Neuronal stem cell (in vitro differentiated cells): ENCODE measurements around the gene COX14.
"Not testable (repeated sequence)": the region's sequence is repeated elsewhere in the genome, so short reads cannot be mapped to it uniquely, and the experiment has no call there.

Source experiments
- DNase-seq: peaks from one replicate; pipeline ENCODE4 v3.0.0-alpha.2; 2013; ENCODE audit warnings: low spot score
- H2AFZ ChIP-seq: one replicate; pipeline ENCODE4 v1.6.1; 2013; ENCODE audit warnings: mild to moderate bottlenecking, low read length, inconsistent platforms
- H2AK5ac ChIP-seq: 2 replicates; pipeline ENCODE4 v1.6.1; 2013; ENCODE audit warnings: low read depth, mild to moderate bottlenecking, inconsistent platforms, low read length, moderate library complexity, mixed read lengths
- H2BK120ac ChIP-seq: 2 replicates; pipeline ENCODE4 v1.6.1; 2013; ENCODE audit warnings: low read depth, mild to moderate bottlenecking, inconsistent platforms, low read length, moderate library complexity, mixed read lengths
- H2BK12ac ChIP-seq: one replicate; pipeline ENCODE4 v1.6.1; 2013; ENCODE audit warnings: low read length, inconsistent platforms
- H2BK15ac ChIP-seq: 2 replicates; pipeline ENCODE4 v1.6.1; 2013; ENCODE audit warnings: mild to moderate bottlenecking, low read length, inconsistent platforms, mixed read lengths
- H2BK5ac ChIP-seq: one replicate; pipeline ENCODE4 v1.6.1; 2013; ENCODE audit warnings: inconsistent platforms, mild to moderate bottlenecking, low read length, moderate library complexity
- H3K14ac ChIP-seq: one replicate; pipeline ENCODE4 v1.6.1; 2013; ENCODE audit warnings: low read length, inconsistent platforms
- H3K18ac ChIP-seq: 2 replicates; pipeline ENCODE4 v1.6.1; 2013; ENCODE audit warnings: low read length, inconsistent platforms
- H3K23ac ChIP-seq: 2 replicates; pipeline ENCODE4 v1.6.1; 2013; ENCODE audit warnings: low read depth, mild to moderate bottlenecking, mixed read lengths, low read length, inconsistent platforms; ENCODE audit not compliant: poor library complexity
- H3K27ac ChIP-seq: replicated peaks from 3 replicates; pipeline ENCODE4 v1.5.1; 2013; ENCODE audit warnings: low read length, inconsistent platforms
- H3K27me3 ChIP-seq, 3 experiments: 2 replicates each; pipeline ENCODE4 v1.6.1; 2013; ENCODE audit warnings: low read length in 3 of 3, mild to moderate bottlenecking in 2 of 3, inconsistent platforms in 1 of 3, low read depth in 1 of 3, mixed read lengths in 1 of 3, moderate library complexity in 1 of 3; ENCODE audit not compliant: control insufficient read depth in 3 of 3, insufficient read depth in 3 of 3
- H3K36me3 ChIP-seq, 2 donors: replicated peaks in 1 of 2; 2 replicates each; pipeline ENCODE4 v1.6.1; 2013; ENCODE audit warnings: low read length in 2 of 2; ENCODE audit not compliant: control insufficient read depth in 2 of 2, insufficient read depth in 2 of 2
- H3K4ac ChIP-seq: 2 replicates; pipeline ENCODE4 v1.6.1; 2013; ENCODE audit warnings: inconsistent platforms, mild to moderate bottlenecking, low read length, moderate library complexity
- H3K4me1 ChIP-seq, 2 donors: 1 replicate in 1 of 2; 2 replicates in 1 of 2; pipeline ENCODE4 v1.6.1; 2013; ENCODE audit warnings: low read length in 2 of 2, low read depth in 1 of 2; ENCODE audit not compliant: control insufficient read depth in 2 of 2, insufficient read depth in 1 of 2
- H3K4me2 ChIP-seq: one replicate; pipeline ENCODE4 v1.6.1; 2013; ENCODE audit warnings: mild to moderate bottlenecking, low read length, inconsistent platforms; ENCODE audit not compliant: insufficient read depth, poor library complexity, severe bottlenecking
- H3K4me3 ChIP-seq, 2 donors: 2 replicates each; pipeline ENCODE4 v1.5.1; 2013; ENCODE audit warnings: low read length in 2 of 2, mild to moderate bottlenecking in 2 of 2, inconsistent platforms in 1 of 2, moderate library complexity in 1 of 2
- H3K79me1 ChIP-seq: one replicate; pipeline ENCODE4 v1.6.1; 2013; ENCODE audit warnings: low read depth, mild to moderate bottlenecking, inconsistent platforms, low read length, moderate library complexity
- H3K9ac ChIP-seq: one replicate; pipeline ENCODE4 v1.6.1; 2013; ENCODE audit warnings: mild to moderate bottlenecking, low read depth, low read length, inconsistent platforms; ENCODE audit not compliant: poor library complexity
- H3K9me3 ChIP-seq, 2 donors: replicated peaks in 1 of 2; 2 replicates each; pipeline versions ENCODE3 to v1.6.1; 2013; ENCODE audit warnings: low read length in 2 of 2, mild to moderate bottlenecking in 2 of 2, inconsistent platforms in 1 of 2, low read depth in 1 of 2, mixed read lengths in 1 of 2, moderate library complexity in 1 of 2; ENCODE audit not compliant: control insufficient read depth in 2 of 2, insufficient read depth in 1 of 2
- H4K8ac ChIP-seq: one replicate; pipeline ENCODE4 v1.6.1; 2013; ENCODE audit warnings: low read depth, mild to moderate bottlenecking, inconsistent platforms, low read length, moderate library complexity
- H4K91ac ChIP-seq: one replicate; pipeline ENCODE4 v1.6.1; 2013; ENCODE audit warnings: low read length, low read depth, mild to moderate bottlenecking, inconsistent platforms; ENCODE audit not compliant: poor library complexity
- WGBS, 2 donors: extraction: QIAGEN DNeasy Blood & Tissue Kit; methylation state at CpG; one replicate each; pipeline ENCODE4 v1.1.7; 2013; ENCODE audit warnings: missing lambda C conversion rate in 2 of 2, mixed read lengths in 1 of 2; ENCODE audit not compliant: insufficient read length in 2 of 2, insufficient replicate concordance in 1 of 2; ENCODE audit errors: extremely low coverage in 2 of 2; 5-methylcytosine and 5-hydroxymethylcytosine counted together

The COX14 gene

GRCh38 chr12:50145439-50145838 lies 33.4 kb downstream of the COX14 start:
- no peak overlapping the region for H3K4me3 ChIP-seq
- no peak overlapping the region for H2BK120ac ChIP-seq
- H2BK5ac ChIP-seq, result no peak overlapping the region
- H4K8ac ChIP-seq, result no peak overlapping the region
- H3K18ac ChIP-seq, result no peak overlapping the region
- peaks cover 2 to 68% of the 10 kb centered on the region in 2 donors for H3K36me3 ChIP-seq
- WGBS, 2 donors, result no CpG with 5 or more reads among the region's 2 CpGs
- H3K79me1 ChIP-seq, result peaks cover 2% of the 10 kb centered on the region
- no peak overlapping the region for H2AK5ac ChIP-seq
- no peak for DNase-seq
- no peak overlapping the region for H3K27ac ChIP-seq
- H2BK15ac ChIP-seq, result no peak overlapping the region
- no peak overlapping the region for H3K14ac ChIP-seq
- no peak overlapping the region for H4K91ac ChIP-seq
- H3K23ac ChIP-seq, result no peak overlapping the region
- H2BK12ac ChIP-seq, result no peak overlapping the region
- H3K4me2 ChIP-seq, result no peak overlapping the region
- H3K9me3 ChIP-seq, result no peaks in the 10 kb centered on the region
- H3K4ac ChIP-seq, result no peak overlapping the region
- H3K9ac ChIP-seq, result no peak overlapping the region
- H3K27me3 ChIP-seq, result no peaks in the 10 kb centered on the region
- H2AFZ ChIP-seq, result no peak overlapping the region
- H3K4me1 ChIP-seq, result no peaks in the 10 kb centered on the region

DNA sequence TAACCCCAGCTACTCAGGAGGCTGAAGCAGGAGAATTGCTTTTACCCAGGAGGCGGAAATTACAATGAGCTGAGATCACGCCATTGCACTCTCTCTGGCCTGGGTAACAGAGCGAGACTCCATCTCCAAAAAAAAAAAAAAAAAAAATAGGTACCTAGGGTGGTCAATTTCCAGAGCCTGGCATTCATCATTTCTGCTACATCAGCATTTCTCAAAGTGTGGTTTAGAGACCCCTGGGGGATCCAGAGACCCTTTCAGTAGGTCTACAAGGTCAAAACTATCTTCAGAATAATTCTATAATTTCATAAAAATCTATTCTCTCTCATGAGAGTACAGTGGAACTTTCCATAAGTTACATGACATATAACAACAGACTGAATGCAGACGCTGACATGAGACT lies 35.2 kb downstream of the COX14 start:
- Histone ChIP-seq H4K8ac (no peak overlapping the region), H3K9ac (no peak overlapping the region), H3K4me1 (no peaks in the 10 kb centered on the region), H2BK120ac (no peak overlapping the region), H2AFZ (no peak overlapping the region), H3K4ac (no peak overlapping the region), H3K4me3 (no peak overlapping the region), H3K4me2 (no peak overlapping the region), H3K79me1 (peaks cover 4% of the 10 kb centered on the region), H4K91ac (no peak overlapping the region), H3K23ac (no peak overlapping the region), H3K27me3 (no peaks in the 10 kb centered on the region), H2BK12ac (no peak overlapping the region), H3K18ac (no peak overlapping the region), H3K9me3 (no peaks in the 10 kb centered on the region), H3K36me3 (peaks cover 2 to 49% of the 10 kb centered on the region in 2 donors), H2AK5ac (no peak overlapping the region), H2BK15ac (no peak overlapping the region), H3K27ac (no peak overlapping the region), H2BK5ac (no peak overlapping the region), H3K14ac (no peak overlapping the region)
- DNase-seq, result no peak
- no CpG with 5 or more reads among the region's 4 CpGs for WGBS, 2 donors

DNA sequence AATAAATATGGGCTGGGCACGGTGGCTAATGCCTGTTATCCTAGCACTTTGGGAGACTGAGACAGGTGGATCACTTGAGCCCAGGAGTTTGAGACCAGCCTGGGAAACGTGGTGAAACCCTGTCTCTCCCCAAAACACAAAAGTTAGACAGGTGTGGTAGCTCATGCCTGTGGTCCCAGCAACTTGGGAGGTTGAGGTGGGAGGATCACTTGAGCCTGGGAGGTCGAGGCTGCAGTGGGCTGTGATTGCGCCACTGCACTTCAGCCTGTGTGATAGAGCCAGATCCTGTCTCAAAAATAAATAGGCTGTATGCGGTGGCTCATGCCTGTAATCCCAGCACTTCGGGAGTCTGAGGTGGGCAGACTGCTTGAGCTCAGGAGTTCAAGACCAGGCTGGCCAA lies 36.0 kb downstream of the COX14 start:
- not testable (repeated sequence) for H2BK15ac ChIP-seq, H2AK5ac ChIP-seq, H4K8ac ChIP-seq, H3K4me1 ChIP-seq, H3K9me3 ChIP-seq, H2BK12ac ChIP-seq, H3K4ac ChIP-seq, H3K27me3 ChIP-seq, H3K14ac ChIP-seq, H3K23ac ChIP-seq, H3K4me3 ChIP-seq, DNase-seq, H3K4me2 ChIP-seq, H2AFZ ChIP-seq, H3K9ac ChIP-seq, H3K79me1 ChIP-seq, H4K91ac ChIP-seq, H2BK120ac ChIP-seq, H3K27ac ChIP-seq, H3K18ac ChIP-seq, H2BK5ac ChIP-seq
- H3K36me3 ChIP-seq, result peaks cover 2 to 42% of the 10 kb centered on the region in 2 donors
- WGBS, 2 donors, result no CpG with 5 or more reads among the region's 6 CpGs

DNA sequence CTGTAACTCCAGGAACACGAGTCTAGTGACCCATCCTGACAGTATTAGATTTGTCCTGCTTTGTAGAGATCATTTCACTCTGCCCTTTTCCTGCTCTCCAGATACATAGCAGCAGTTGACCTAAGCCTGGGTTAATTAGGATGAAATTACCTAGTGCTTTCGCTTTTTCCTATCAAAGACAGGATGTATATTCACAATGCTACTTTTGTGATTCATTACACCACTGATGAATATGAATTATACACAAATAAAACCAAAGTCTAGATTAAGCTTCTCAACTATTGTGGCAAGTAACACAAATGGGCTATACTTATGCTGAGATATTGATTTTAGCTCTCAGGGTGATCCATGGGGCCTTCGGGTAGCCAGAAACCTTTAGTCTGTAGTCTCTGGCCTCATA lies 37.3 kb downstream of the COX14 start:
- Histone ChIP-seq H3K23ac (no peak overlapping the region), H3K9ac (no peak overlapping the region)
- WGBS, 2 donors, result no CpG with 5 or more reads among the region's 3 CpGs

More for the DNA sequence above, 37.3 kb downstream of the COX14 start:
- H3K36me3 ChIP-seq, result peaks cover 0 to 39% of the 10 kb centered on the region in 2 donors
- no peak for DNase-seq
- no peak overlapping the region for H3K18ac ChIP-seq
- no peak overlapping the region for H2BK15ac ChIP-seq
- H4K8ac ChIP-seq, result no peak overlapping the region
- no peak overlapping the region for H2BK5ac ChIP-seq
- no peaks in the 10 kb centered on the region for H3K9me3 ChIP-seq
- H3K4ac ChIP-seq, result no peak overlapping the region
- H3K27me3 ChIP-seq, result no peaks in the 10 kb centered on the region
- no peak overlapping the region for H2AFZ ChIP-seq
- no peak overlapping the region for H3K27ac ChIP-seq
- H2BK120ac ChIP-seq, result no peak overlapping the region
- no peak overlapping the region for H3K4me3 ChIP-seq
- no peak overlapping the region for H3K14ac ChIP-seq
- no peak overlapping the region for H3K4me2 ChIP-seq
- no peaks in the 10 kb centered on the region for H3K4me1 ChIP-seq
- no peak overlapping the region for H2AK5ac ChIP-seq
- H2BK12ac ChIP-seq, result no peak overlapping the region
- peaks cover 4% of the 10 kb centered on the region for H3K79me1 ChIP-seq
- H4K91ac ChIP-seq, result no peak overlapping the region
